HepG2 (cell line): ENCODE measurements around the gene AUNIP. TPM values are rescaled to one million over a fixed set of nuclear protein-coding genes. Genes with fewer than 3 reads are reported as not detected.

ENCODE experiments used
- ARID5B ChIP-seq: IDR thresholded peaks from 2 replicates; pipeline ENCODE4 v1.4.0; 2020; ENCODE audit warnings: mild to moderate bottlenecking, missing genetic modification reagents
- HMG20A ChIP-seq: IDR thresholded peaks from 2 replicates; pipeline ENCODE4 v1.6.1; 2016; ENCODE audit warnings: borderline replicate concordance
- JDP2 ChIP-seq: sonication (generic); formaldehyde crosslinking; IDR thresholded peaks from 2 replicates; pipeline ENCODE4 v1.8.1; 2022; ENCODE audit warnings: missing genetic modification reagents, borderline replicate concordance
- NPAS2 ChIP-seq: sonication (generic); formaldehyde crosslinking; IDR thresholded peaks from 2 replicates; pipeline ENCODE4 v1.8.0; 2022; ENCODE audit warnings: mild to moderate bottlenecking, missing genetic modification reagents, borderline replicate concordance
- SIN3B ChIP-seq: fragments of 150-350 bp; IDR thresholded peaks from 2 replicates; pipeline ENCODE4 v1.6.1; 2014; ENCODE audit warnings: low read length
- THAP8 ChIP-seq: sonication (generic); formaldehyde crosslinking; IDR thresholded peaks from 2 replicates; pipeline ENCODE4 v1.5.1; 2020; ENCODE audit warnings: missing genetic modification reagents, mild to moderate bottlenecking, borderline replicate concordance
- ZBTB21 ChIP-seq: sonication (generic); formaldehyde crosslinking; IDR thresholded peaks from 2 replicates; pipeline ENCODE4 v1.4.0; 2020; ENCODE audit warnings: missing genetic modification reagents
- ZEB1 ChIP-seq: IDR thresholded peaks from 2 replicates; pipeline ENCODE4 v1.6.1; 2012; ENCODE audit warnings: mild to moderate bottlenecking, low read depth, inconsistent platforms; ENCODE audit not compliant: insufficient replicate concordance
- ZNF501 ChIP-seq: sonication (generic); formaldehyde crosslinking; IDR thresholded peaks from 2 replicates; pipeline ENCODE4 v1.5.1; 2020; ENCODE audit warnings: mild to moderate bottlenecking, moderate library complexity, missing genetic modification reagents
- ZNF563 ChIP-seq: sonication (generic); formaldehyde crosslinking; IDR thresholded peaks from 2 replicates; pipeline ENCODE4 v1.8.0; 2022; ENCODE audit warnings: mild to moderate bottlenecking, moderate library complexity, missing genetic modification reagents
- ZNF607 ChIP-seq: sonication (generic); formaldehyde crosslinking; IDR thresholded peaks from 2 replicates; pipeline ENCODE4 v1.5.1; 2020; ENCODE audit warnings: missing genetic modification reagents, mild to moderate bottlenecking, borderline replicate concordance
- polyA plus RNA-seq, 8 experiments: library from polyadenylated mRNA; depleted of rRNA in 3 of 8; stranded (reverse) in 7 of 8; unstranded in 1 of 8; fragments of >200 nt; fragmentation: Illumina TruSeq in 4 of 8; extraction: Trizol in 4 of 8; gene quantifications; 2 replicates each; pipeline versions ENCODE4 v1.2.1 to v1.2.3, GENCODE V29; 2011 to 2016; ENCODE audit warnings: low read depth in 4 of 8, missing spikeins in 1 of 8, mixed read lengths in 1 of 8; ENCODE audit not compliant: insufficient read depth in 1 of 8
- total RNA-seq, 5 experiments: library from RNA; depleted of rRNA; stranded (reverse); fragments of >200 nt; fragmentation: Illumina TruSeq; extraction: Trizol; gene quantifications; 2 replicates each; pipeline ENCODE4 v1.2.3, GENCODE V29; 2016; ENCODE audit warnings: low read depth in 1 of 5
- TF ChIP-seq, protein P1 (sequence below): sonication (generic); formaldehyde crosslinking; IDR thresholded peaks from 2 replicates; pipeline ENCODE4 v1.4.0; 2020; ENCODE audit warnings: mild to moderate bottlenecking, missing genetic modification reagents
- TF ChIP-seq, protein P2 (sequence below): IDR thresholded peaks from 2 replicates; pipeline ENCODE4 v1.6.1; 2016; ENCODE audit warnings: missing compliant biosample characterization, missing genetic modification reagents, borderline replicate concordance
- TF ChIP-seq, protein P3 (sequence below): IDR thresholded peaks from 2 replicates; pipeline ENCODE4 v1.6.1; 2016
- TF ChIP-seq, protein P4 (sequence below): sonication (generic); formaldehyde crosslinking; conservative IDR thresholded peaks from 2 replicates; pipeline ENCODE4 v1.8.1; 2023; ENCODE audit warnings: missing genetic modification reagents

AUNIP gene
- total and polyA plus RNA-seq, 2 of the 13 experiments (the other 11 are each of a cell fraction or from before 2014, with no cell fraction given) = 3.8 to 12.3 TPM

DNA sequence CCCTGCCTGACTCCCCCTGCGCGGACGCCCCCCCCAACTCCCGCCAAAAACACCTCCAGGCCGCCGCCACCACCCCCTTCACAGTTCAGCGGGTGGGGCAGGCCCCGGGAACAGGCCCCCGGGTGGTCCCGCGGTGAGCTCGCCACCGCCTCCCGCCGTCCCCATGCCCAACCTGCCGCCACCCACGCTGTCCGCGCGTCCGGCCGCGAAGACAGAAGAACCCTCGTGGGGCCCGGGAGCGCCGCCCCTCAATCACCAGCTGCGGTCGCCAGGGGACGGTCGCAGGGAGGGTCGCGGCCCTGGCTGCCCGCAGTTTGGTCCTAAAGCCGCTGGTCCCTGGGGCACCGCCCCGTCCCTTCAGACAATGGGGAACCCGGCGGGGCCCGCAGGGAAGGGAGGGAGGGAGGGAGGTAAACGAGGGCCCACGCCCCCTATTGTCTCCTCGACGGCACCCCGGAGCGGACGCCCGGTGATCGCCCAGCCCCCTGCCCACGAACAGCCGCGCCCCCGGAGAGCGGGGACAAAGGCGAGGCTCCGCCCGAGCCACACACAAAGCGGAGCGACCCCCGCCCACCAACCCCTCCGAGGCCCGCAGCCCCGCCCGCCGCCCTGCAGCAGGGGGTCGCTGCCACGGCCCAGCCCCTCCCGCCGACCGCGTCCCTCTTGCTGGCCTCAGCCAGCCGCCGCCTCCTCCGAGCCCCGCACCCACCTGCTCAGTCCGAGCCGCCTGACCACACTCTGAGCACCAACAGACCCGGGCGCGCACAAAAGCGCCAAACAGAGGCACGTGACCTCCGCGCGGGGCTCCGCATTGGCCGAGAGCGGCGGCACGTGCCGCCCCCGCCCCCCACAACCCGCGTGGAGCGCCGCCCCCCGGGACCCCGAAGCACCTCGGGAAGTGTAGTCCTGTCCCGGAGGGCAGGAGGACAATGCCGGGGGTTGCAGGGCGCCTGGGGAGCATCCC is 46.7 kb upstream of the AUNIP start, which contains the start of gene STMN1 (continued):
- TF ChIP-seq, protein P1, sequence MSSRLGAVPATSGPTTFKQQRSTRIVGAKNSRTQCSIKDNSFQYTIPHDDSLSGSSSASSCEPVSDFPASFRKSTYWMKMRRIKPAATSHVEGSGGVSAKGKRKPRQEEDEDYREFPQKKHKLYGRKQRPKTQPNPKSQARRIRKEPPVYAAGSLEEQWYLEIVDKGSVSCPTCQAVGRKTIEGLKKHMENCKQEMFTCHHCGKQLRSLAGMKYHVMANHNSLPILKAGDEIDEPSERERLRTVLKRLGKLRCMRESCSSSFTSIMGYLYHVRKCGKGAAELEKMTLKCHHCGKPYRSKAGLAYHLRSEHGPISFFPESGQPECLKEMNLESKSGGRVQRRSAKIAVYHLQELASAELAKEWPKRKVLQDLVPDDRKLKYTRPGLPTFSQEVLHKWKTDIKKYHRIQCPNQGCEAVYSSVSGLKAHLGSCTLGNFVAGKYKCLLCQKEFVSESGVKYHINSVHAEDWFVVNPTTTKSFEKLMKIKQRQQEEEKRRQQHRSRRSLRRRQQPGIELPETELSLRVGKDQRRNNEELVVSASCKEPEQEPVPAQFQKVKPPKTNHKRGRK (CRISPR knock-in tag) = no peak
- no peak for TF ChIP-seq JDP2 (CRISPR knock-in tag)
- TF ChIP-seq ARID5B (CRISPR knock-in tag) = no peak
- TF ChIP-seq THAP8 (CRISPR knock-in tag) = 0 out of 2 replicates have a peak, but pooled peaks have one; percentile 60
- TF ChIP-seq ZNF563 = no peak; the same call in 1 of the 2 replicates
- 0 out of 2 replicates have a peak, but pooled peaks have one; percentile 14 for TF ChIP-seq ZNF501 (CRISPR knock-in tag)
- TF ChIP-seq, protein P2, sequence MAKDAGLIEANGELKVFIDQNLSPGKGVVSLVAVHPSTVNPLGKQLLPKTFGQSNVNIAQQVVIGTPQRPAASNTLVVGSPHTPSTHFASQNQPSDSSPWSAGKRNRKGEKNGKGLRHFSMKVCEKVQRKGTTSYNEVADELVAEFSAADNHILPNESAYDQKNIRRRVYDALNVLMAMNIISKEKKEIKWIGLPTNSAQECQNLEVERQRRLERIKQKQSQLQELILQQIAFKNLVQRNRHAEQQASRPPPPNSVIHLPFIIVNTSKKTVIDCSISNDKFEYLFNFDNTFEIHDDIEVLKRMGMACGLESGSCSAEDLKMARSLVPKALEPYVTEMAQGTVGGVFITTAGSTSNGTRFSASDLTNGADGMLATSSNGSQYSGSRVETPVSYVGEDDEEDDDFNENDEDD (CRISPR knock-in tag) = peak; percentile 85; the same call in 1 of the 2 replicates
- TF ChIP-seq ZBTB21 (CRISPR knock-in tag) = no peak
- TF ChIP-seq SIN3B = no peak
- TF ChIP-seq HMG20A = no peak
- no peak for TF ChIP-seq NPAS2
- TF ChIP-seq, protein P3, sequence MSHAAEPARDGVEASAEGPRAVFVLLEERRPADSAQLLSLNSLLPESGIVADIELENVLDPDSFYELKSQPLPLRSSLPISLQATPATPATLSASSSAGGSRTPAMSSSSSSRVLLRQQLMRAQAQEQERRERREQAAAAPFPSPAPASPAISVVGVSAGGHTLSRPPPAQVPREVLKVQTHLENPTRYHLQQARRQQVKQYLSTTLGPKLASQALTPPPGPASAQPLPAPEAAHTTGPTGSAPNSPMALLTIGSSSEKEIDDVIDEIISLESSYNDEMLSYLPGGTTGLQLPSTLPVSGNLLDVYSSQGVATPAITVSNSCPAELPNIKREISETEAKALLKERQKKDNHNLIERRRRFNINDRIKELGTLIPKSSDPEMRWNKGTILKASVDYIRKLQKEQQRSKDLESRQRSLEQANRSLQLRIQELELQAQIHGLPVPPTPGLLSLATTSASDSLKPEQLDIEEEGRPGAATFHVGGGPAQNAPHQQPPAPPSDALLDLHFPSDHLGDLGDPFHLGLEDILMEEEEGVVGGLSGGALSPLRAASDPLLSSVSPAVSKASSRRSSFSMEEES (CRISPR knock-in tag) = peak; percentile 82
- TF ChIP-seq, protein P4, sequence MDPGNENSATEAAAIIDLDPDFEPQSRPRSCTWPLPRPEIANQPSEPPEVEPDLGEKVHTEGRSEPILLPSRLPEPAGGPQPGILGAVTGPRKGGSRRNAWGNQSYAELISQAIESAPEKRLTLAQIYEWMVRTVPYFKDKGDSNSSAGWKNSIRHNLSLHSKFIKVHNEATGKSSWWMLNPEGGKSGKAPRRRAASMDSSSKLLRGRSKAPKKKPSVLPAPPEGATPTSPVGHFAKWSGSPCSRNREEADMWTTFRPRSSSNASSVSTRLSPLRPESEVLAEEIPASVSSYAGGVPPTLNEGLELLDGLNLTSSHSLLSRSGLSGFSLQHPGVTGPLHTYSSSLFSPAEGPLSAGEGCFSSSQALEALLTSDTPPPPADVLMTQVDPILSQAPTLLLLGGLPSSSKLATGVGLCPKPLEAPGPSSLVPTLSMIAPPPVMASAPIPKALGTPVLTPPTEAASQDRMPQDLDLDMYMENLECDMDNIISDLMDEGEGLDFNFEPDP (CRISPR knock-in tag) = 0 out of 2 replicates have a peak, but pooled peaks have one; percentile 64
- peak; percentile 79 for TF ChIP-seq ZNF607 (CRISPR knock-in tag)
- TF ChIP-seq ZEB1 = peak; percentile 25
